K562 (cell line): ENCODE results near the gene GPER1. TPM values are rescaled to one million over a fixed set of nuclear protein-coding genes. Genes with fewer than 3 reads are reported as not detected.

Experiments
- ATAC-seq: fragments of 200-7000 bp; cut with Tn5 transposase; 3 replicates; pipeline ENCODE4 v1.9.1; 2020; ENCODE audit warnings: moderate library complexity
- BruUV-seq: library from RNA; stranded (reverse); fragments of 400-500 nt; replicated peaks from 2 replicates; lab custom pipeline; 2021; lab: Mats Ljungman, UMichigan
- CTCF ChIA-PET: fragments of 300-600 bp; formaldehyde crosslinking; extraction: SDS; loops from one replicate; lab custom pipeline; 2021; ENCODE audit warnings: low intra/inter-chr PET ratio; lab: Yijun Ruan, JAX
- POLR2A ChIA-PET: fragments of 300-600, 350-650 bp; sonication (Branson Sonifier 250); formaldehyde crosslinking; extraction: SDS; loops from one replicate; lab custom pipeline; 2021; ENCODE audit warnings: antibody characterized with exemption, inconsistent platforms; lab: Yijun Ruan, JAX
- DNase-seq, 4 experiments: peaks; one replicate each; pipeline versions ENCODE4 v3.0.0 to v3.0.0-alpha.2; 2011 to 2018; ENCODE audit warnings: low spot score in 3 of 4, mixed read lengths in 3 of 4; ENCODE audit errors: extremely low read depth in 1 of 4
- FAIRE-seq: peaks from 2 replicates; lab custom pipeline; 2011; peaks lifted over from hg19 to GRCh38; lab: Jason Lieb, UNC
- H2AFZ ChIP-seq: 2 replicates; pipeline ENCODE4 v1.6.0; 2011; ENCODE audit warnings: low read depth, low read length, control low read depth, inconsistent platforms
- H3K27ac ChIP-seq: fragments of 200-600 bp; 3 replicates; pipeline ENCODE4 v1.8.0; 2011; ENCODE audit warnings: low read depth, mild to moderate bottlenecking, control low read depth, inconsistent platforms, low read length, moderate library complexity, mixed read lengths; ENCODE audit errors: extremely low read depth
- H3K27me3 ChIP-seq, 2 experiments: fragments of 300-600 bp in 1 of 2; 2 replicates in 1 of 2; 3 replicates in 1 of 2; pipeline versions ENCODE4 v1.6.0 to v1.8.0; 2011; ENCODE audit warnings: inconsistent platforms in 2 of 2, low read length in 2 of 2, mild to moderate bottlenecking in 1 of 2, mixed read lengths in 1 of 2, moderate library complexity in 1 of 2; ENCODE audit not compliant: control insufficient read depth in 2 of 2, insufficient read depth in 2 of 2
- H3K36me3 ChIP-seq: fragments of 300-600 bp; 3 replicates; pipeline ENCODE4 v1.8.0; 2011; ENCODE audit warnings: mild to moderate bottlenecking, low read length, inconsistent platforms; ENCODE audit not compliant: control insufficient read depth, insufficient read depth
- H3K4me1 ChIP-seq, 2 experiments: fragments of 200-600 bp in 1 of 2; replicated peaks in 1 of 2; 2 replicates in 1 of 2; 3 replicates in 1 of 2; pipeline versions ENCODE4 v1.5.1 to v1.8.0; 2011; ENCODE audit warnings: inconsistent platforms in 2 of 2, low read length in 2 of 2, mild to moderate bottlenecking in 1 of 2, mixed read lengths in 1 of 2, moderate library complexity in 1 of 2; ENCODE audit not compliant: control insufficient read depth in 2 of 2, insufficient read depth in 2 of 2
- H3K4me2 ChIP-seq: 2 replicates; pipeline ENCODE4 v1.6.1; 2011; ENCODE audit warnings: low read length, control low read depth, inconsistent platforms, mixed read lengths; ENCODE audit not compliant: insufficient read depth
- H3K4me3 ChIP-seq: fragments of 200-600 bp; sonication (generic), shearing (Covaris generic); 2 replicates; pipeline ENCODE4 v1.5.1; 2016; ENCODE audit warnings: control low read depth, inconsistent platforms
- H3K79me2 ChIP-seq: fragments of 200-600 bp; 3 replicates; pipeline ENCODE4 v1.8.0; 2011; ENCODE audit warnings: low read length, inconsistent platforms; ENCODE audit not compliant: control insufficient read depth, insufficient read depth
- H3K9ac ChIP-seq, 2 experiments: 2 replicates each; pipeline versions ENCODE4 v1.6.0 to v1.6.1; 2011; ENCODE audit warnings: low read depth in 2 of 2, low read length in 2 of 2, control low read depth in 1 of 2, inconsistent platforms in 1 of 2, mild to moderate bottlenecking in 1 of 2, mixed read lengths in 1 of 2; ENCODE audit not compliant: insufficient read depth in 1 of 2
- H3K9me1 ChIP-seq: one replicate; pipeline ENCODE4 v1.6.0; 2011; ENCODE audit warnings: inconsistent platforms, mild to moderate bottlenecking, low read length, moderate library complexity; ENCODE audit not compliant: control insufficient read depth, insufficient read depth
- H3K9me3 ChIP-seq: replicated peaks from 2 replicates; pipeline ENCODE4 v1.5.1; 2011; ENCODE audit warnings: low read depth, low read length, inconsistent platforms; ENCODE audit not compliant: control insufficient read depth, insufficient read depth
- H4K20me1 ChIP-seq: replicated peaks from 2 replicates; pipeline ENCODE4 v1.6.1; 2011; ENCODE audit warnings: low read length, inconsistent platforms, mixed read lengths; ENCODE audit not compliant: control insufficient read depth, insufficient read depth
- HDGF ChIP-seq: fragments of 450-650 bp; IDR thresholded peaks from 2 replicates; pipeline ENCODE4 v1.6.1; 2016
- KAT2B ChIP-seq: IDR thresholded peaks from one replicate; pipeline ENCODE4 v1.6.1; 2012; ENCODE audit warnings: low read depth, mild to moderate bottlenecking, control low read depth, inconsistent platforms, low read length, moderate library complexity
- MCM2 ChIP-seq: fragments of 450-650 bp; IDR thresholded peaks from 2 replicates; pipeline ENCODE4 v1.6.1; 2017; ENCODE audit warnings: low read depth, mild to moderate bottlenecking
- NCOA4 ChIP-seq: fragments of 450-650 bp; IDR thresholded peaks from 2 replicates; pipeline ENCODE4 v1.6.1; 2018; ENCODE audit warnings: mild to moderate bottlenecking; ENCODE audit not compliant: partially characterized antibody
- PPARD ChIP-seq: fragments of 250-450 bp; sonication (Bioruptor Pico); IDR thresholded peaks from 2 replicates; pipeline ENCODE4 v1.8.0; 2022; ENCODE audit warnings: inconsistent platforms, mild to moderate bottlenecking, moderate library complexity
- RBFOX2 ChIP-seq: fragments of 200-400 bp; formaldehyde crosslinking; IDR thresholded peaks from 2 replicates; pipeline ENCODE4 v1.6.1; 2017; ENCODE audit warnings: low read depth, mild to moderate bottlenecking, low read length, moderate library complexity
- ZNF23 ChIP-seq: fragments of 250-450 bp; sonication (Bioruptor Pico); IDR thresholded peaks from 2 replicates; pipeline ENCODE4 v1.4.0; 2020; ENCODE audit warnings: mild to moderate bottlenecking
- ZNF431 ChIP-seq: sonication (generic); formaldehyde crosslinking; IDR thresholded peaks from 2 replicates; pipeline ENCODE4 v1.8.0; 2022; ENCODE audit warnings: mild to moderate bottlenecking, missing genetic modification reagents
- WGBS: fragments of 100-300 bp; shearing (Covaris generic); methylation state at CpG from one replicate; pipeline ENCODE4 v1.1.6; 2016; ENCODE audit warnings: low coverage, mixed read lengths; ENCODE audit not compliant: insufficient coverage; ENCODE audit errors: missing lambda C conversion rate; 5-methylcytosine and 5-hydroxymethylcytosine counted together
- in situ Hi-C: fragments of 300-500 bp; cut with MboI; formaldehyde crosslinking; loops from 4 replicates; pipeline ENCODE4 v1.15.0; 2018; ENCODE audit warnings: inconsistent platforms, mixed read lengths
- intact Hi-C: fragments of 100-400 bp; cut with micrococcal nuclease; formaldehyde crosslinking; loops from 2 replicates; pipeline ENCODE4 v1.14.2; 2022
- polyA plus RNA-seq, 8 experiments: library from polyadenylated mRNA; depleted of rRNA in 4 of 8; stranded (reverse) in 5 of 8; unstranded in 3 of 8; fragments of >200 nt; fragmentation: Nextera tagmentation in 2 of 8; fragmentation: Illumina TruSeq in 1 of 8; extraction: Ambion mirVana in 2 of 8; extraction: Trizol in 1 of 8; gene quantifications; 2 replicates each; pipeline versions ENCODE4 v1.2.1 to v1.2.3, GENCODE V29; 2011 to 2014; ENCODE audit warnings: inconsistent platforms in 1 of 8, missing spikeins in 1 of 8
- total RNA-seq, 7 experiments: library from RNA; depleted of rRNA in 6 of 7; stranded (reverse); fragments of >200 nt in 6 of 7; fragmentation: Illumina TruSeq in 2 of 7; extraction: Trizol in 2 of 7; gene quantifications; 2 replicates each; pipeline versions ENCODE4 v1.2.1 to v1.2.3, GENCODE V29; 2011 to 2021; ENCODE audit warnings: low replicate concordance in 1 of 7
- TF ChIP-seq, protein P1 (sequence below): IDR thresholded peaks from 3 replicates; pipeline ENCODE4 v1.6.1; 2011; ENCODE audit warnings: borderline replicate concordance, mild to moderate bottlenecking, moderate library complexity; ENCODE audit not compliant: insufficient read length; ENCODE audit errors: extremely low read depth
- TF ChIP-seq, protein P2 (sequence below): sonication (generic); formaldehyde crosslinking; IDR thresholded peaks from 2 replicates; pipeline ENCODE4 v1.8.0; 2022; ENCODE audit warnings: mild to moderate bottlenecking, low read depth, missing genetic modification reagents

GPER1 gene
- total and polyA plus RNA-seq, 9 of the 15 experiments (the other 6 are each of a cell fraction or from before 2014, with no cell fraction given), result 0.04 to 0.09 (median 0.08) TPM; not detected in 6

DNA sequence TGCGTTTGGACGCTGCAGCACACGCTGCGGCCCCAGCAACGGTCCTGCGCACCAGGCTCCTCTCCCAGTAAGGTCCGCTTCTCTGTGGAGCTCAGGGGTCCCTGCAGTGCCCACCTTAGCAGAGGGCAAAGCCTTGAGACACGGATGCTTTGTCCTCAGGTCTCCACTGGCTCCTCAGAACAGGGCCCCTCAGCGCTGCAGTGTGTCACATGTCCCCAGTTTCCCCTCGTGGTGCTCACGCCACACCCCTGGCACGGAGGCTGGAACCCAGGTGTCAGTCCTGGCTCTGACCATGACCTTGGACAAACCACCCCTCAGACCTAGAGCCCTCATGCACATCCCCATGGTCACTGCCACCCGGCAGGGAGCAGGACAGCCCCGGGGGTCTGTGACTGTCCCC lies 19.9 kb upstream of the GPER1 start:
- peaks cover 3% of the 10 kb centered on the region; the same call in 1 of the 2 replicates for H3K9me3 ChIP-seq
- no peaks in the 10 kb centered on the region; a peak in 1 of 5 replicates for H3K27me3 ChIP-seq
- H3K4me1 ChIP-seq, result peaks cover 4 to 45% of the 10 kb centered on the region in 2 experiments; a peak in 2 of 5 replicates
- no peaks in the 10 kb centered on the region for H3K79me2 ChIP-seq
- H3K36me3 ChIP-seq, result no peaks in the 10 kb centered on the region
- ChIA-PET CTCF (interaction anchor here (1.2 kb wide), 1 partner anchor 75 kb away, joined by 6 read pairs; no protein-coding TSS in a partner anchor), POLR2A (interaction anchor here (1.0 kb wide), 1 partner anchor 75 kb away, joined by 3 read pairs; no protein-coding TSS in a partner anchor)
- peaks cover 11% of the 10 kb centered on the region; the same call in 1 of the 2 replicates for H4K20me1 ChIP-seq
- no peak overlapping the region for H3K27ac ChIP-seq
- in situ Hi-C loops (no loop called here), intact Hi-C loops (no loop called here)
- no peaks in the 10 kb centered on the region for H3K9me1 ChIP-seq
- no peak overlapping the region for H3K4me3 ChIP-seq
- no peak overlapping the region for H2AFZ ChIP-seq
- 68% methylated on average over 5 of the region's 14 CpGs for WGBS
- ATAC-seq, result no peak
- DNase-seq, result no peak
- no peak overlapping the region for H3K4me2 ChIP-seq
- FAIRE-seq, result no peak
- BruUV-seq, result no TSS peak
- peak overlapping the region in 1 of 2 experiments; percentile 60; a peak in 2 of 4 replicates for H3K9ac ChIP-seq
- TF ChIP-seq ZNF431 (CRISPR knock-in tag) (no peak), NCOA4 (no peak), MCM2 (no peak), ZNF23 (CRISPR knock-in tag) (no peak), RBFOX2 (no peak), HDGF (no peak), PPARD (CRISPR knock-in tag) (no peak), KAT2B (no peak)
- TF ChIP-seq, protein P1, sequence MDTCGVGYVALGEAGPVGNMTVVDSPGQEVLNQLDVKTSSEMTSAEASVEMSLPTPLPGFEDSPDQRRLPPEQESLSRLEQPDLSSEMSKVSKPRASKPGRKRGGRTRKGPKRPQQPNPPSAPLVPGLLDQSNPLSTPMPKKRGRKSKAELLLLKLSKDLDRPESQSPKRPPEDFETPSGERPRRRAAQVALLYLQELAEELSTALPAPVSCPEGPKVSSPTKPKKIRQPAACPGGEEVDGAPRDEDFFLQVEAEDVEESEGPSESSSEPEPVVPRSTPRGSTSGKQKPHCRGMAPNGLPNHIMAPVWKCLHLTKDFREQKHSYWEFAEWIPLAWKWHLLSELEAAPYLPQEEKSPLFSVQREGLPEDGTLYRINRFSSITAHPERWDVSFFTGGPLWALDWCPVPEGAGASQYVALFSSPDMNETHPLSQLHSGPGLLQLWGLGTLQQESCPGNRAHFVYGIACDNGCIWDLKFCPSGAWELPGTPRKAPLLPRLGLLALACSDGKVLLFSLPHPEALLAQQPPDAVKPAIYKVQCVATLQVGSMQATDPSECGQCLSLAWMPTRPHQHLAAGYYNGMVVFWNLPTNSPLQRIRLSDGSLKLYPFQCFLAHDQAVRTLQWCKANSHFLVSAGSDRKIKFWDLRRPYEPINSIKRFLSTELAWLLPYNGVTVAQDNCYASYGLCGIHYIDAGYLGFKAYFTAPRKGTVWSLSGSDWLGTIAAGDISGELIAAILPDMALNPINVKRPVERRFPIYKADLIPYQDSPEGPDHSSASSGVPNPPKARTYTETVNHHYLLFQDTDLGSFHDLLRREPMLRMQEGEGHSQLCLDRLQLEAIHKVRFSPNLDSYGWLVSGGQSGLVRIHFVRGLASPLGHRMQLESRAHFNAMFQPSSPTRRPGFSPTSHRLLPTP, result no peak
- TF ChIP-seq, protein P2, sequence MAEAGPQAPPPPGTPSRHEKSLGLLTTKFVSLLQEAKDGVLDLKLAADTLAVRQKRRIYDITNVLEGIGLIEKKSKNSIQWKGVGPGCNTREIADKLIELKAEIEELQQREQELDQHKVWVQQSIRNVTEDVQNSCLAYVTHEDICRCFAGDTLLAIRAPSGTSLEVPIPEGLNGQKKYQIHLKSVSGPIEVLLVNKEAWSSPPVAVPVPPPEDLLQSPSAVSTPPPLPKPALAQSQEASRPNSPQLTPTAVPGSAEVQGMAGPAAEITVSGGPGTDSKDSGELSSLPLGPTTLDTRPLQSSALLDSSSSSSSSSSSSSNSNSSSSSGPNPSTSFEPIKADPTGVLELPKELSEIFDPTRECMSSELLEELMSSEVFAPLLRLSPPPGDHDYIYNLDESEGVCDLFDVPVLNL, result no peak
